MM.1S (cell line): ENCODE data around the gene ELOF1.

Source experiments
- EZH2 ChIP-seq: fragments of 300-600 bp; sonication (generic); optimal IDR thresholded peaks from 2 replicates; pipeline ENCODE3; 2017; ENCODE audit warnings: low read depth, mild to moderate bottlenecking, antibody characterized with exemption, low read length, mixed read lengths
- EZH2phosphoT487 ChIP-seq: fragments of 300-600 bp; sonication (generic); IDR thresholded peaks from 2 replicates; pipeline ENCODE4 v1.6.1; 2018; ENCODE audit warnings: antibody characterized with exemption, low read length
- TF ChIP-seq, protein P1 (sequence below): fragments of 300-600 bp; sonication (generic); IDR thresholded peaks from 2 replicates; pipeline ENCODE4 v1.5.1; 2016; ENCODE audit warnings: antibody characterized with exemption, low read length, mixed read lengths

DNA sequence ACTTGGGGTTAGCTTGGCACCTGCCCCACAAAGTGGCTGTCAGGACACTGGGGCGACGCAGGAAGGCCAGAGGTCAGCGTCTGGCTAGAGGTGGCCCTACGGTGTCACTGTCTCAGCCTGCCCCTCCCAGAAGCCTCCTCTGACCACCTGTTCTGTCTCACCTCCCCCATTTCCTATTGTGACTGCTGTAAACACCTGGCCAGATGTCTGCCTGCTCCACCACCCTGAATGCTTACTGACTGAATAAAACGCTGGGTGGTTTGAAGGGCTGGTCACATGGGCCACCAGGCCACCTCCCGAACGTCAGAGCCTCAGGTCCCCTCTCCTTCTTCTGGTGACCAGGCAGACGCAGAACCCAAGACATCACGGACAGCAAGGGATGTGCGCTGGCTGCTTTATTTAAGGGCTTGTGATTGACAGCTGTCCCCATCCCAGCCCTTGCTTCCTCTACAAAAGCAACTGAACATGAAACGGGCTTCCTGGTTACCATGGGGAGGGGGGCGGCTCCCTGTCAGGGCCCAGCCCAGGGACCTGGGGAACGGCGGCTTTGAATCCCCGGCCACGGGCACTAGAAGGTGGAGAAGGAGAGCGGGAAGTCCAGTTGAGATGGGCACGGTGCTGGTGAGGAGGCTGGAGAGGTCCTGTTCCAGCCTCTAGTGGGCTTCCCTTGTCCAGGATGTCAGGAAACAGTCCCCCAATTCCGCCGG is 6.2 kb downstream of the ELOF1 start:
- TF ChIP-seq, protein P1, sequence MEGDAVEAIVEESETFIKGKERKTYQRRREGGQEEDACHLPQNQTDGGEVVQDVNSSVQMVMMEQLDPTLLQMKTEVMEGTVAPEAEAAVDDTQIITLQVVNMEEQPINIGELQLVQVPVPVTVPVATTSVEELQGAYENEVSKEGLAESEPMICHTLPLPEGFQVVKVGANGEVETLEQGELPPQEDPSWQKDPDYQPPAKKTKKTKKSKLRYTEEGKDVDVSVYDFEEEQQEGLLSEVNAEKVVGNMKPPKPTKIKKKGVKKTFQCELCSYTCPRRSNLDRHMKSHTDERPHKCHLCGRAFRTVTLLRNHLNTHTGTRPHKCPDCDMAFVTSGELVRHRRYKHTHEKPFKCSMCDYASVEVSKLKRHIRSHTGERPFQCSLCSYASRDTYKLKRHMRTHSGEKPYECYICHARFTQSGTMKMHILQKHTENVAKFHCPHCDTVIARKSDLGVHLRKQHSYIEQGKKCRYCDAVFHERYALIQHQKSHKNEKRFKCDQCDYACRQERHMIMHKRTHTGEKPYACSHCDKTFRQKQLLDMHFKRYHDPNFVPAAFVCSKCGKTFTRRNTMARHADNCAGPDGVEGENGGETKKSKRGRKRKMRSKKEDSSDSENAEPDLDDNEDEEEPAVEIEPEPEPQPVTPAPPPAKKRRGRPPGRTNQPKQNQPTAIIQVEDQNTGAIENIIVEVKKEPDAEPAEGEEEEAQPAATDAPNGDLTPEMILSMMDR = no peak
- TF ChIP-seq EZH2phosphoT487 = no peak
- TF ChIP-seq EZH2 = no peak
